Mesendoderm (in vitro differentiated cells): ENCODE measurements around the gene GABRG3.

Experiments
- DNase-seq: peaks from one replicate; pipeline ENCODE4 v3.0.0; 2013
- H2AK5ac ChIP-seq: 2 replicates; pipeline ENCODE4 v1.6.1; 2013; ENCODE audit warnings: low read length, inconsistent platforms
- H2BK120ac ChIP-seq: 2 replicates; pipeline ENCODE4 v1.6.1; 2013; ENCODE audit warnings: low read depth, mild to moderate bottlenecking, low read length, moderate library complexity, mixed read lengths
- H2BK15ac ChIP-seq: replicated peaks from 2 replicates; pipeline ENCODE4 v1.6.1; 2013; ENCODE audit warnings: low read depth, mild to moderate bottlenecking, moderate library complexity
- H2BK5ac ChIP-seq: 2 replicates; pipeline ENCODE4 v1.6.1; 2013; ENCODE audit warnings: low read length, inconsistent platforms
- H3K18ac ChIP-seq: 2 replicates; pipeline ENCODE4 v1.6.1; 2013; ENCODE audit warnings: mild to moderate bottlenecking, low read length, mixed read lengths
- H3K23ac ChIP-seq: one replicate; pipeline ENCODE4 v1.6.1; 2013; ENCODE audit warnings: low read length
- H3K27ac ChIP-seq: 2 replicates; pipeline ENCODE4 v1.5.1; 2013; ENCODE audit warnings: low read depth, mild to moderate bottlenecking, inconsistent platforms, low read length, moderate library complexity
- H3K27me3 ChIP-seq: 2 replicates; pipeline ENCODE4 v1.6.1; 2013; ENCODE audit warnings: low read length, control low read depth, mild to moderate bottlenecking, inconsistent platforms; ENCODE audit not compliant: insufficient read depth, poor library complexity
- H3K36me3 ChIP-seq: 2 replicates; pipeline ENCODE4 v1.6.1; 2013; ENCODE audit warnings: low read length, inconsistent platforms; ENCODE audit not compliant: control insufficient read depth, insufficient read depth
- H3K4ac ChIP-seq: one replicate; pipeline ENCODE4 v1.6.1; 2013; ENCODE audit warnings: low read depth, mild to moderate bottlenecking, low read length, moderate library complexity
- H3K4me1 ChIP-seq: 2 replicates; pipeline ENCODE4 v1.6.1; 2013; ENCODE audit warnings: low read depth, low read length, inconsistent platforms; ENCODE audit not compliant: control insufficient read depth
- H3K4me2 ChIP-seq: 2 replicates; pipeline ENCODE4 v1.6.1; 2013; ENCODE audit warnings: low read length
- H3K4me3 ChIP-seq: 2 replicates; pipeline ENCODE4 v1.5.1; 2013; ENCODE audit warnings: mild to moderate bottlenecking, low read length
- H3K56ac ChIP-seq: one replicate; pipeline ENCODE4 v1.6.1; 2013; ENCODE audit warnings: low read length
- H3K79me1 ChIP-seq: 2 replicates; pipeline ENCODE4 v1.6.1; 2013; ENCODE audit warnings: low read length, inconsistent platforms
- H3K79me2 ChIP-seq: 2 replicates; pipeline ENCODE4 v1.6.1; 2013; ENCODE audit warnings: mild to moderate bottlenecking, low read length; ENCODE audit not compliant: control insufficient read depth, insufficient read depth
- H3K9ac ChIP-seq: 2 replicates; pipeline ENCODE4 v1.6.1; 2013; ENCODE audit warnings: low read length, inconsistent platforms
- H4K5ac ChIP-seq: one replicate; pipeline ENCODE4 v1.6.1; 2013; ENCODE audit warnings: low read length
- H4K8ac ChIP-seq: one replicate; pipeline ENCODE4 v1.6.1; 2013; ENCODE audit warnings: low read depth, mild to moderate bottlenecking, control low read depth, low read length, moderate library complexity
- whole genome bisulfite sequencing: extraction: QIAGEN DNeasy Blood & Tissue Kit; methylation state at CpG from one replicate; pipeline ENCODE4 v1.1.7; 2013; ENCODE audit warnings: low lambda C conversion rate, missing lambda C conversion rate; ENCODE audit not compliant: insufficient coverage; ENCODE audit errors: extremely low coverage; 5-methylcytosine and 5-hydroxymethylcytosine counted together

GABRG3 gene

DNA sequence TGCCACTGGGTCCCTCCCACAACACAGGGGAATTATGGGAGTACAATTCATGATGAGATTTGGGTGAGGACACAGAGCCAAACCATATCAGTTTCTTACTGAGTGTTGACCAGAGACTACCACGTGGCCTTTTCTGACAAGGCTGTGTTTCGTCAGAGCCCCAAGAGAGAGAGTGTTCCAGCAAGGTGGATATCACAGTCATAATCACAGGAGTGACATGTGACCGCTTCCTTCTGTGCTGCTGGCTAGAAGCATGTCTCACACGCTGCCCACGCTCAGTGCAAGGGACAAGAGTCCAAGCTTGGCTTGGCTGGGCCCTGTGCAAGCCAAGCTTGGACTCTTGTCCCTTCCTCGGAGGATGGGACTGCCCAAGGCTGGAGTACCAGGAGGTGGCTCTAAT is 103.2 kb downstream of the GABRG3 start:
- Histone ChIP-seq H4K5ac (no peak overlapping the region), H3K27ac (no peak overlapping the region), H3K79me2 (no peaks in the 10 kb centered on the region), H3K56ac (no peak overlapping the region), H2AK5ac (no peak overlapping the region), H3K79me1 (no peaks in the 10 kb centered on the region), H4K8ac (no peak overlapping the region), H3K4me2 (no peak overlapping the region), H3K9ac (no peak overlapping the region), H2BK5ac (no peak overlapping the region), H2BK15ac (no peak overlapping the region), H3K4me3 (no peak overlapping the region), H3K4ac (no peak overlapping the region), H3K4me1 (no peaks in the 10 kb centered on the region), H3K23ac (no peak overlapping the region), H3K27me3 (no peaks in the 10 kb centered on the region), H2BK120ac (no peak overlapping the region), H3K18ac (no peak overlapping the region), H3K36me3 (no peaks in the 10 kb centered on the region)
- no peak for DNase-seq
- WGBS: no CpG with 5 or more reads among the region's 6 CpGs

DNA sequence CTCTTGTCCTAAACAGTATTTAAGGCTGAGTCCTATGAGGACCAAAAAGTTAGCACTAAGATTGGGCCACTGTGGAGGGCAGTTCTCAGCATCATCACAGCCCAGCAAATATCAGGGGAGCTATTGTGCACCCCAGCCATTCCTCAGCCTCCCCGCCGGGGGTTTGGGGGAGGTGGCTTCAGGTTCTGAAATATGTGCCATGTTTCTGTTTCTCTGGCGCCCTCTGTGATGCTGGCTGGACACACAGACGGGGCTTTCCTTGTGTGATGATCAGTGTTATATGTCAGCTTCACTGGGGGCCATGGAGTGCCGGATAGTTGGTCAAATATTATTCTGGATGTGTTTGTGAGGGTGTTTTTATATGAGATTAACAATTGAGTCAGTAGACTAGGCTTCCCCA is 106.8 kb downstream of the GABRG3 start:
- H3K79me2 ChIP-seq: no peaks in the 10 kb centered on the region
- no peak overlapping the region for H3K9ac ChIP-seq
- H3K4me2 ChIP-seq: no peak overlapping the region
- H3K4me1 ChIP-seq: no peaks in the 10 kb centered on the region
- H2BK120ac ChIP-seq: no peak overlapping the region
- DNase-seq: peak; percentile 2
- H2AK5ac ChIP-seq: no peak overlapping the region
- H3K18ac ChIP-seq: no peak overlapping the region
- H3K79me1 ChIP-seq: no peaks in the 10 kb centered on the region
- H3K23ac ChIP-seq: no peak overlapping the region
- H3K4me3 ChIP-seq: no peak overlapping the region
- H3K27ac ChIP-seq: no peak overlapping the region
- H3K4ac ChIP-seq: no peak overlapping the region
- no peaks in the 10 kb centered on the region for H3K36me3 ChIP-seq
- no CpG with 5 or more reads among the region's 5 CpGs for WGBS
- H4K5ac ChIP-seq: no peak overlapping the region
- H4K8ac ChIP-seq: no peak overlapping the region
- no peaks in the 10 kb centered on the region for H3K27me3 ChIP-seq
- no peak overlapping the region for H3K56ac ChIP-seq
- H2BK5ac ChIP-seq: no peak overlapping the region
- H2BK15ac ChIP-seq: no peak overlapping the region

DNA sequence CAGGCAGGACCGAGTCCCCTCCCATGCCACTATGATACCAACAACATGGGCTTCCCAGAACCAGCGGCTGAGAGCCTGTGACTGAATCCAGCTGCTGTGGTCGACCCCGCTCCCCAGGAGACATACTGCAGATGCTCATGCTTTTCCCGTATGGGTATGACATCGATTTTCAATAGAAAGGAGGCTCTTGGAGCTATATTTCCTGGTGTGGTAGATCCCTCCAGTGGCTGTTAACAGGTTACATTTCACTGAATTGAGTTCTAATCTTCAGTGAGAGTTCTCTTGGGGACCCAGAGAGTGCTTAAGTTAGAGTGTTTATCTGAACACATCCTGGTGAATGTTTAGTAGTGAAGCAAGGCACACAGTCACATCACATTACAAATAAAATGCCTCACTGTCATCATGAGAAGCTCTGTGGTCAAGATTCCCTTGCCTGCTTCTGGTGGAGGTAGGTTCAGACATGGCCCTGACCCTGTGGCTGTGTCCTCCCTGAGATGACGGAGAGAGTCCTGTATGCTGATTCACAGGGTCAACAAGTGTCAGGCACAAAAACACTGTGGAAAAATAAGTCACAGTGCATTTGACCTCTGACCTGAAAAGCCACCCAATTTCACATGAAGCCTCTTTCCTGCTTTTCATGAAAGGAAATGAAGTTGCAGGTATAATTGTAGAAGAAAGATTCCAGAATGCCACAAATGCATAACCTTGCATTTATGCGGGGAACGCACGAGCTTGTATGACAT is 110.9 kb downstream of the GABRG3 start:
- H3K18ac ChIP-seq: no peak overlapping the region
- no peaks in the 10 kb centered on the region for H3K79me2 ChIP-seq
- no peak overlapping the region for H3K23ac ChIP-seq
- no peaks in the 10 kb centered on the region for H3K4me1 ChIP-seq
- H3K27ac ChIP-seq: no peak overlapping the region
- H4K8ac ChIP-seq: no peak overlapping the region
- no peaks in the 10 kb centered on the region for H3K36me3 ChIP-seq
- H2BK5ac ChIP-seq: no peak overlapping the region
- H3K4ac ChIP-seq: no peak overlapping the region
- H4K5ac ChIP-seq: no peak overlapping the region
- H2BK120ac ChIP-seq: no peak overlapping the region
- H3K56ac ChIP-seq: no peak overlapping the region
- no CpG with 5 or more reads among the region's 10 CpGs for WGBS
- DNase-seq: no peak
- H2BK15ac ChIP-seq: no peak overlapping the region
- no peak overlapping the region for H3K4me2 ChIP-seq
- no peaks in the 10 kb centered on the region for H3K79me1 ChIP-seq
- no peaks in the 10 kb centered on the region for H3K27me3 ChIP-seq
- no peak overlapping the region for H2AK5ac ChIP-seq
- no peak overlapping the region for H3K9ac ChIP-seq
- no peak overlapping the region for H3K4me3 ChIP-seq

DNA sequence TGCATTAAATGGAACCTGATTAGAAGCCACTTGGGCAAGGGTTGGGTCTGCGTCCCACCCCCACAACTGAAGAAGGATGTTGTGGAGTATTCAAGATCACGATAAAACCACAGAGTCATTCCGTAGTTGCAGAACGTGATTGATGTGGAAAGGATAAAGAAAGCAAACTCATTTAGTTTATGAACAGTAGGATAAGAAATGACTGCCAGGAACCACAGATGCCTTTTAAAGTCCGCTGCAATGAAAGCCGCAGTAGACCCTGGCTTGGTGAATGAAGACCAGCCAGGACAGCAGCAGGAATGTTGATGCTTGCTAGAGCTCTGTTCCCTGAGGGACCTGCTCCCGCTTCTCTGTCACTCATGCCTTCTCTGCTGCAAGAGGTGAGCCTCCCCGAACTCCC is 111.5 kb downstream of the GABRG3 start:
- Histone ChIP-seq H3K27me3 (no peaks in the 10 kb centered on the region), H3K4me1 (no peaks in the 10 kb centered on the region), H3K56ac (no peak overlapping the region), H2BK15ac (no peak overlapping the region), H4K5ac (no peak overlapping the region), H3K18ac (no peak overlapping the region), H3K36me3 (no peaks in the 10 kb centered on the region), H2BK5ac (no peak overlapping the region), H2AK5ac (no peak overlapping the region), H3K79me2 (no peaks in the 10 kb centered on the region), H3K4me3 (no peak overlapping the region), H4K8ac (no peak overlapping the region), H2BK120ac (no peak overlapping the region), H3K27ac (no peak overlapping the region), H3K23ac (no peak overlapping the region), H3K79me1 (no peaks in the 10 kb centered on the region), H3K4me2 (no peak overlapping the region), H3K9ac (no peak overlapping the region), H3K4ac (no peak overlapping the region)
- no peak for DNase-seq
- WGBS: no CpG with 5 or more reads among the region's 8 CpGs

DNA sequence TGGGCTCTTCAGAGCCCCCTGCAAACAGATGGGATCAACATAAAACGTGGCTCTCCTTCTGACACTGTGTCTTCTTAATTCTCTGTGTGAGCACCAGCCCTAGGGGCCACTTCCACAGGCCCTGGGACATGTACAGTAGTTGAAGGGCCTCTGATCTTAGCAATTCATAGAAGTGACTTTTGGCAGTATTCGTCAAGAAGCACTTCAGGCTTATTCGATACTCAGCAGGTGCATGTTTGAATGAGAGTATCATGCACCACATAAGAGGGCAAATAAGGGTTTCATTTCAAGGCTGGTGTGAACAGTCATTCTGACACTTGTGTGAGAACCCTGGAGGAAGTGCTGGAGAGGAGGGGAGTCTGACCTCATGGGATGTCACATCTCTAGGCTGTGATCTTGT is 113.9 kb downstream of the GABRG3 start:
- H3K56ac ChIP-seq: no peak overlapping the region
- H3K79me1 ChIP-seq: no peaks in the 10 kb centered on the region
- H3K27ac ChIP-seq: no peak overlapping the region
- H3K79me2 ChIP-seq: no peaks in the 10 kb centered on the region
- no peak overlapping the region for H2BK120ac ChIP-seq
- H2BK15ac ChIP-seq: no peak overlapping the region
- H3K23ac ChIP-seq: no peak overlapping the region
- DNase-seq: no peak
- H3K9ac ChIP-seq: no peak overlapping the region
- no CpG with 5 or more reads among the region's 3 CpGs for WGBS
- no peak overlapping the region for H4K5ac ChIP-seq
- no peak overlapping the region for H3K4me3 ChIP-seq
- no peak overlapping the region for H2BK5ac ChIP-seq
- H3K18ac ChIP-seq: no peak overlapping the region
- H3K4me1 ChIP-seq: no peaks in the 10 kb centered on the region
- H3K4me2 ChIP-seq: no peak overlapping the region
- no peak overlapping the region for H4K8ac ChIP-seq
- no peak overlapping the region for H2AK5ac ChIP-seq
- no peak overlapping the region for H3K4ac ChIP-seq
- H3K27me3 ChIP-seq: no peaks in the 10 kb centered on the region
- no peaks in the 10 kb centered on the region for H3K36me3 ChIP-seq

DNA sequence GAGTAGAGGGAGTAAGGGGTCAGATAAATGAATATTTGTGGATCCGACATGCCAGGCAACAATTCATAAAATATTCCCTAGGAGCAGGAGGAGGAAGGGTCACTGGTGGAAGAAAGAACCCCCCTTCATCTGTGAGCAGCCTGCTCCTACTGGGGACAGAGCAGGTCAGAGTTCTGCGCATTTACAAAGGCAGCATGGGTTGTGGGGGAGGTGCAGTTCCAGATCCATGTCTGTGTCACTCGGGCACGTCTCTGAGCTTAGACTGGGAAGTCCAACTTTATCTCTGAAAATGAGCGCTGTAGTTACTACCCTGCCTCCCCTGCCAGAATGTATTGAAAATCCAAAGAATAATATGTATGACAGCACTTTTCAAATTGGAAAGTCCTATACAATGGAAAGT is 115.2 kb downstream of the GABRG3 start:
- H3K4me2 ChIP-seq: no peak overlapping the region
- WGBS: no CpG with 5 or more reads among the region's 5 CpGs
- H4K5ac ChIP-seq: no peak overlapping the region
- H3K27me3 ChIP-seq: no peaks in the 10 kb centered on the region
- no peak overlapping the region for H3K23ac ChIP-seq
- H4K8ac ChIP-seq: no peak overlapping the region
- no peak overlapping the region for H3K18ac ChIP-seq
- no peak overlapping the region for H3K9ac ChIP-seq
- no peak overlapping the region for H2BK120ac ChIP-seq
- H3K36me3 ChIP-seq: no peaks in the 10 kb centered on the region
- H2BK5ac ChIP-seq: no peak overlapping the region
- no peaks in the 10 kb centered on the region for H3K79me1 ChIP-seq
- no peak overlapping the region for H2BK15ac ChIP-seq
- H3K4me3 ChIP-seq: no peak overlapping the region
- H2AK5ac ChIP-seq: no peak overlapping the region
- H3K27ac ChIP-seq: no peak overlapping the region
- no peak overlapping the region for H3K56ac ChIP-seq
- no peak overlapping the region for H3K4ac ChIP-seq
- peak; percentile 16 for DNase-seq
- H3K79me2 ChIP-seq: no peaks in the 10 kb centered on the region
- no peaks in the 10 kb centered on the region for H3K4me1 ChIP-seq
